NCI-H69 (cell line): Measurements from ENCODE around the gene CCDC30.

ENCODE experiments used
- DNase-seq: peaks from one replicate; lab custom pipeline; 2025; lab: John Stamatoyannopoulos, UW

The CCDC30 gene

GRCh38 chr1:42692461-42692860, 229.4 kb downstream of the CCDC30 start:
- DNase-seq = no peak

GRCh38 chr1:42692911-42693310, 229.8 kb downstream of the CCDC30 start:
- no peak for DNase-seq

GRCh38 chr1:42698081-42698813, 235.2 kb downstream of the CCDC30 start:
- DNase-seq = no peak

- DNase-seq = no peak
Measured at GRCh38 chr1:42700006-42700405, 236.9 kb downstream of the CCDC30 start.

- DNase-seq = no peak
Measured at GRCh38 chr1:42703888-42704464, 240.9 kb downstream of the CCDC30 start.
